ENCODE results near the gene RERGL. TPM values are rescaled to one million over a fixed set of nuclear protein-coding genes. Genes with fewer than 3 reads are reported as not detected.
"Not testable (repeated sequence)": the region's sequence is repeated elsewhere in the genome, so short reads cannot be mapped to it uniquely, and the experiment has no call there.

Gene RERGL
- total and polyA plus RNA-seq, 2 donors (not counting 1 experiment from before 2014, with no cell fraction given), result 0.09 TPM; not detected in 1

DNA sequence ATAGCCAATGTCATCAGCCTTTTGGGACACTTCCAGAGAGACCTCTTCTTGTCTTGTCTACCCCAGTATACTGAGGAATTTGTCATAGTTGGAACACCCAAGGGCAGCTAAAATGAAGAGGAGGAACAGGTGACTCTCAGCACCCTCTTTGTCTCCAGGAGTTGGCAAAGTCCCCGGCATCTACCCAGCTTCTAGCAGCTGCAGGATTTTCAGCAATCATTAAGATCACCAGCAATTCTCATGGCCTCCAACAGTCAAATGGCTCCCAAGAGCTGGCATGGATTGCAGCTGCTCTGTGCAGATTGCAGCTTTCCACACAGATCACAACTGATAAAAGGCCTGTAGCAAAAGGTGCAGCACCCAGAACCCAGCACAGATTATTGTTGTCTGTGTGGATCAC lies 32.9 kb downstream of the RERGL start:
- Histone ChIP-seq H3K4me3 (replicated peaks in 1 of 4; ENCODE audit: control extremely low read depth in 1 of 4, insufficient read depth in 1 of 4, low read depth in 3 of 4, low read length in 4 of 4) (no peak overlapping the region), H3K79me2 (ENCODE audit: control insufficient read depth, insufficient read depth, low read length) (no peaks in the 10 kb centered on the region), H4K20me1 (ENCODE audit: control insufficient read depth, extremely low read depth, insufficient read depth, low read length) (no peaks in the 10 kb centered on the region), H3K4me2 (ENCODE audit: extremely low read depth, insufficient read depth, low read length) (no peak overlapping the region), H3K27ac (ENCODE audit: insufficient read depth, low read length) (no peak overlapping the region), H2AFZ (ENCODE audit: low read length) (no peak overlapping the region), H3K9ac (ENCODE audit: insufficient read depth, low read length) (no peak overlapping the region), H3K4me1 (ENCODE audit: control insufficient read depth, extremely low read depth, insufficient read depth, low read length) (no peaks in the 10 kb centered on the region), H3K9me3 (ENCODE audit: control insufficient read depth, insufficient read depth, low read depth, low read length) (no peaks in the 10 kb centered on the region), H3K36me3 (ENCODE audit: control insufficient read depth, insufficient read depth, low read length) (no peaks in the 10 kb centered on the region), H3K27me3 (ENCODE audit: control insufficient read depth, insufficient read depth, low read length) (no peaks in the 10 kb centered on the region)
- DNase-seq (ENCODE audit: low read depth in 2 of 2), result no peak
- no peak for TF ChIP-seq EZH2 (IDR thresholded peaks at IDR 0.05; ENCODE audit: low read length, missing control alignments)
- TF ChIP-seq, protein P1, sequence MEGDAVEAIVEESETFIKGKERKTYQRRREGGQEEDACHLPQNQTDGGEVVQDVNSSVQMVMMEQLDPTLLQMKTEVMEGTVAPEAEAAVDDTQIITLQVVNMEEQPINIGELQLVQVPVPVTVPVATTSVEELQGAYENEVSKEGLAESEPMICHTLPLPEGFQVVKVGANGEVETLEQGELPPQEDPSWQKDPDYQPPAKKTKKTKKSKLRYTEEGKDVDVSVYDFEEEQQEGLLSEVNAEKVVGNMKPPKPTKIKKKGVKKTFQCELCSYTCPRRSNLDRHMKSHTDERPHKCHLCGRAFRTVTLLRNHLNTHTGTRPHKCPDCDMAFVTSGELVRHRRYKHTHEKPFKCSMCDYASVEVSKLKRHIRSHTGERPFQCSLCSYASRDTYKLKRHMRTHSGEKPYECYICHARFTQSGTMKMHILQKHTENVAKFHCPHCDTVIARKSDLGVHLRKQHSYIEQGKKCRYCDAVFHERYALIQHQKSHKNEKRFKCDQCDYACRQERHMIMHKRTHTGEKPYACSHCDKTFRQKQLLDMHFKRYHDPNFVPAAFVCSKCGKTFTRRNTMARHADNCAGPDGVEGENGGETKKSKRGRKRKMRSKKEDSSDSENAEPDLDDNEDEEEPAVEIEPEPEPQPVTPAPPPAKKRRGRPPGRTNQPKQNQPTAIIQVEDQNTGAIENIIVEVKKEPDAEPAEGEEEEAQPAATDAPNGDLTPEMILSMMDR (conservative IDR thresholded peaks at IDR 0.05 in 1 of 2, IDR thresholded peaks at IDR 0.05 in 1 of 2; ENCODE audit: low read depth in 1 of 2, low read length in 2 of 2), result no peak

- no peak overlapping the region for H3K4me2 ChIP-seq (ENCODE audit: extremely low read depth, insufficient read depth, low read length)
- H3K79me2 ChIP-seq (ENCODE audit: control insufficient read depth, insufficient read depth, low read length), result no peaks in the 10 kb centered on the region
- no peaks in the 10 kb centered on the region for H4K20me1 ChIP-seq (ENCODE audit: control insufficient read depth, extremely low read depth, insufficient read depth, low read length)
- H3K4me3 ChIP-seq (replicated peaks in 1 of 4; ENCODE audit: control extremely low read depth in 1 of 4, insufficient read depth in 1 of 4, low read depth in 3 of 4, low read length in 4 of 4), result no peak overlapping the region
- no peaks in the 10 kb centered on the region for H3K4me1 ChIP-seq (ENCODE audit: control insufficient read depth, extremely low read depth, insufficient read depth, low read length)
- DNase-seq (ENCODE audit: low read depth in 2 of 2), result no peak
- no peak for TF ChIP-seq EZH2 (IDR thresholded peaks at IDR 0.05; ENCODE audit: low read length, missing control alignments)
- TF ChIP-seq, protein P1 (conservative IDR thresholded peaks at IDR 0.05 in 1 of 2, IDR thresholded peaks at IDR 0.05 in 1 of 2; ENCODE audit: low read depth in 1 of 2, low read length in 2 of 2), result no peak
- H3K27ac ChIP-seq (ENCODE audit: insufficient read depth, low read length), result no peak overlapping the region
- no peak overlapping the region for H3K9ac ChIP-seq (ENCODE audit: insufficient read depth, low read length)
- no peaks in the 10 kb centered on the region for H3K9me3 ChIP-seq (ENCODE audit: control insufficient read depth, insufficient read depth, low read depth, low read length)
- H3K27me3 ChIP-seq (ENCODE audit: control insufficient read depth, insufficient read depth, low read length), result no peaks in the 10 kb centered on the region
- H3K36me3 ChIP-seq (ENCODE audit: control insufficient read depth, insufficient read depth, low read length), result no peaks in the 10 kb centered on the region
- no peak overlapping the region for H2AFZ ChIP-seq (ENCODE audit: low read length)
Observed at GRCh38 chr12:18054925-18055619, 34.9 kb downstream of the RERGL start.

GRCh38 chr12:18045446-18045992 lies 44.5 kb downstream of the RERGL start:
- no peaks in the 10 kb centered on the region for H3K79me2 ChIP-seq (ENCODE audit: control insufficient read depth, insufficient read depth, low read length)
- H3K9me3 ChIP-seq (ENCODE audit: control insufficient read depth, insufficient read depth, low read depth, low read length), result no peaks in the 10 kb centered on the region
- DNase-seq (ENCODE audit: low read depth in 2 of 2), result no peak
- H3K27ac ChIP-seq (ENCODE audit: insufficient read depth, low read length), result no peak overlapping the region
- H3K9ac ChIP-seq (ENCODE audit: insufficient read depth, low read length), result no peak overlapping the region
- H3K4me3 ChIP-seq (replicated peaks in 1 of 4; ENCODE audit: control extremely low read depth in 1 of 4, insufficient read depth in 1 of 4, low read depth in 3 of 4, low read length in 4 of 4), result no peak overlapping the region
- no peak for TF ChIP-seq EZH2 (IDR thresholded peaks at IDR 0.05; ENCODE audit: low read length, missing control alignments)
- TF ChIP-seq, protein P1 (conservative IDR thresholded peaks at IDR 0.05 in 1 of 2, IDR thresholded peaks at IDR 0.05 in 1 of 2; ENCODE audit: low read depth in 1 of 2, low read length in 2 of 2), result no peak
- no peaks in the 10 kb centered on the region for H3K36me3 ChIP-seq (ENCODE audit: control insufficient read depth, insufficient read depth, low read length)
- H3K4me2 ChIP-seq (ENCODE audit: extremely low read depth, insufficient read depth, low read length), result no peak overlapping the region
- no peaks in the 10 kb centered on the region for H4K20me1 ChIP-seq (ENCODE audit: control insufficient read depth, extremely low read depth, insufficient read depth, low read length)
- no peaks in the 10 kb centered on the region for H3K4me1 ChIP-seq (ENCODE audit: control insufficient read depth, extremely low read depth, insufficient read depth, low read length)
- H3K27me3 ChIP-seq (ENCODE audit: control insufficient read depth, insufficient read depth, low read length), result no peaks in the 10 kb centered on the region
- H2AFZ ChIP-seq (ENCODE audit: low read length), result no peak overlapping the region

GRCh38 chr12:18040060-18040742 lies 49.8 kb downstream of the RERGL start:
- not testable (repeated sequence) for H4K20me1 ChIP-seq (ENCODE audit: control insufficient read depth, extremely low read depth, insufficient read depth, low read length); DNase-seq (ENCODE audit: low read depth in 2 of 2); H2AFZ ChIP-seq (ENCODE audit: low read length); H3K4me2 ChIP-seq (ENCODE audit: extremely low read depth, insufficient read depth, low read length); H3K36me3 ChIP-seq (ENCODE audit: control insufficient read depth, insufficient read depth, low read length); H3K4me3 ChIP-seq (replicated peaks in 1 of 4; ENCODE audit: control extremely low read depth in 1 of 4, insufficient read depth in 1 of 4, low read depth in 3 of 4, low read length in 4 of 4); H3K79me2 ChIP-seq (ENCODE audit: control insufficient read depth, insufficient read depth, low read length); H3K9me3 ChIP-seq (ENCODE audit: control insufficient read depth, insufficient read depth, low read depth, low read length); H3K9ac ChIP-seq (ENCODE audit: insufficient read depth, low read length); H3K27ac ChIP-seq (ENCODE audit: insufficient read depth, low read length); H3K27me3 ChIP-seq (ENCODE audit: control insufficient read depth, insufficient read depth, low read length); H3K4me1 ChIP-seq (ENCODE audit: control insufficient read depth, extremely low read depth, insufficient read depth, low read length)

Measured in fibroblast of lung (primary cell).